Lower leg skin (tissue), 3 donors: ENCODE data around the gene DOCK10.

ENCODE experiments used
- CTCF ChIP-seq, 3 donors: fragments of 450-650 bp; IDR thresholded peaks; one replicate each; pipeline ENCODE4 v1.5.1; 2016; ENCODE audit warnings: antibody characterized with exemption in 3 of 3, mild to moderate bottlenecking in 3 of 3, moderate library complexity in 2 of 3
- POLR2A ChIP-seq, 2 donors: fragments of 450-650 bp; IDR thresholded peaks; one replicate each; pipeline ENCODE4 v1.6.1; 2016 to 2017; ENCODE audit warnings: antibody characterized with exemption in 2 of 2, mild to moderate bottlenecking in 1 of 2, moderate library complexity in 1 of 2

DNA sequence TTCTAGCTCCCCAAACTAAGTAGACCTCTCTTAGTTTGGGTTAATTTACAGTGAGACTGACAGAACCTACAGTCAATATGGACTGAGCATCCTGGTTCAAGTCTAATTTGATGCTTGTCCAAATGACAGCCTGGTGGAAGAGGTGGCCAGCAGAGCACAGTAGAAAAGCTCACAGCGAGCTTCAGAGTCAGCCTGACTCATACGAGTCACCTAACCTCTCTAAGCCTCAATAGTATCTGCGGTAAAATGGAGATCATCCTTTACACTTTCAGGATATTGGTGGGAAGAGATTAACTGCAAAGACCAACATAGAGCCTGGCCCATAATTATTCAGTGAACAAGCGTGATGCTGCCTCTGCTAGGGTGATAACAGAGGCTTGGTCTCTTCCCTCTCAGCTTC, 54.5 kb downstream of the DOCK10 start:
- TF ChIP-seq CTCF (IDR thresholded peaks at IDR 0.05) (no peak), POLR2A (IDR thresholded peaks at IDR 0.05) (no peak)
